NCI-H1105 treated with DMSO at 0.1 percent for 48 hours (cell line): Measurements from ENCODE around the gene FAM187B.
A peak's percentile ranks its signal among the peaks of the same experiment; 100 is the strongest.
"Not testable (repeated sequence)": the region's sequence is repeated elsewhere in the genome, so short reads cannot be mapped to it uniquely, and the experiment has no call there.

Experiments
- DNase-seq: peaks from one replicate; lab custom pipeline; 2025; lab: John Stamatoyannopoulos, UW

Gene FAM187B

GRCh38 chr19:35213663-35214632, 14.6 kb downstream of the FAM187B start:
- DNase-seq: peak; percentile 98

GRCh38 chr19:35212241-35212640, 16.3 kb downstream of the FAM187B start:
- DNase-seq: no peak

GRCh38 chr19:35211545-35212230, 16.9 kb downstream of the FAM187B start:
- no peak for DNase-seq

GRCh38 chr19:35209646-35210045, 18.9 kb downstream of the FAM187B start:
- DNase-seq: no peak

- no peak for DNase-seq
Measured at GRCh38 chr19:35208121-35208520, 20.4 kb downstream of the FAM187B start.

GRCh38 chr19:35207391-35207871, 21.1 kb downstream of the FAM187B start:
- no peak for DNase-seq

GRCh38 chr19:35206855-35207254, 21.7 kb downstream of the FAM187B start:
- DNase-seq: no peak

- DNase-seq: no peak
Measured at GRCh38 chr19:35206379-35206778, 22.2 kb downstream of the FAM187B start.

GRCh38 chr19:35205733-35206323, 22.7 kb downstream of the FAM187B start:
- no peak for DNase-seq

GRCh38 chr19:35204799-35205732, 23.5 kb downstream of the FAM187B start:
- no peak for DNase-seq

- no peak for DNase-seq
Measured at GRCh38 chr19:35202722-35203688, 25.5 kb downstream of the FAM187B start.

- DNase-seq: no peak
Measured at GRCh38 chr19:35199481-35199880, 29.1 kb downstream of the FAM187B start.

GRCh38 chr19:35196861-35197260, 31.7 kb downstream of the FAM187B start:
- DNase-seq: not testable (repeated sequence)

- DNase-seq: no peak
Measured at GRCh38 chr19:35195830-35196229, 32.7 kb downstream of the FAM187B start.

GRCh38 chr19:35194012-35194984, 34.2 kb downstream of the FAM187B start:
- no peak for DNase-seq

- DNase-seq: no peak
Measured at GRCh38 chr19:35184884-35185283, 43.7 kb downstream of the FAM187B start.

- no peak for DNase-seq
Measured at GRCh38 chr19:35184267-35184666, 44.3 kb downstream of the FAM187B start.

GRCh38 chr19:35181387-35181786, 47.2 kb downstream of the FAM187B start:
- no peak for DNase-seq

- no peak for DNase-seq
Measured at GRCh38 chr19:35179830-35180229, 48.7 kb downstream of the FAM187B start.
